HL-60/S4 (cell line): Measurements from ENCODE around the gene LIME1.

Experiments used
- in situ Hi-C: fragments of 300-500 bp; cut with MboI; formaldehyde crosslinking; loops from 2 replicates; pipeline ENCODE4 v1.14.3; 2022; ENCODE audit warnings: low sequenced_read_pairs

Gene LIME1

DNA sequence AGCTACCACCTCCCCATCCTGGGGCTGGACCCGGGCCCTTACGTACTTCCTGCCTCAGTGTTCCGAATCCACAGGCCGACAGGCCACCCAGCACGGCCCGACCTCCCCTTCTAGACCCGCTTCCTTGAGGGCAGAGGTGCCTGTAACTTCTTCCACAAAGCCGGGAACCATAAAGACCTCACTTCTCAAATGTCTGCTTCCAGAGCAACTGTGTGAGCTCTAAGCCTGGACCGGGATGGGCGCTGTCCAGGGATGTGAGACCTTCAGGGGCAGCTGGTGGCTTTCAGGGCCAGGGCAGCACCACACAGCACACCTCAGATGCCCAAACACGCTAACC, 12.4 kb downstream of the LIME1 start:
- in situ Hi-C loops: no loop called here

- in situ Hi-C loops: no loop called here
Measured at GRCh38 chr20:63749597-63750508, 13.4 kb downstream of the LIME1 start.

- in situ Hi-C loops: no loop called here
Measured at GRCh38 chr20:63750807-63751470, 14.5 kb downstream of the LIME1 start.

GRCh38 chr20:63751471-63752271, 15.2 kb downstream of the LIME1 start:
- in situ Hi-C loops: no loop called here

GRCh38 chr20:63752411-63753101, 16.1 kb downstream of the LIME1 start:
- in situ Hi-C loops: no loop called here

DNA sequence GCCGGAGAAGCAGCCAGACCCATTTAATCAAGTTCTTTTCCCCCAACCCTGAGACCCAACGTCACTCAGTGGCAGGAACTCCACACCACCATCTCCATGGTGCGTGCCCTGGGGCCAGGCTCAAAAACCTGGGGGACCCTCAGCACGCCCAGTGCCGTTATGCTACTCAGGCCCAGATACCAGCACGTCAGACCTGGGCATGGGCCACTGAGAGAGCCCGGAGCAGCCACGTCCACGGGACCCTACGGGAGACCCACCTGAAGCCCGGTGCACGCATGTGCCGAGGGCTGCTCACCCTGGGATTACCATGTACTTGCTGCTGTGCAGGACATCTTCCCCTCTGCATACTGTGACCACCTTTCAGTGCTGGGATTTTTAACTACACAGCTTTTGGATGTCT, 16.9 kb downstream of the LIME1 start:
- in situ Hi-C loops: no loop called here

DNA sequence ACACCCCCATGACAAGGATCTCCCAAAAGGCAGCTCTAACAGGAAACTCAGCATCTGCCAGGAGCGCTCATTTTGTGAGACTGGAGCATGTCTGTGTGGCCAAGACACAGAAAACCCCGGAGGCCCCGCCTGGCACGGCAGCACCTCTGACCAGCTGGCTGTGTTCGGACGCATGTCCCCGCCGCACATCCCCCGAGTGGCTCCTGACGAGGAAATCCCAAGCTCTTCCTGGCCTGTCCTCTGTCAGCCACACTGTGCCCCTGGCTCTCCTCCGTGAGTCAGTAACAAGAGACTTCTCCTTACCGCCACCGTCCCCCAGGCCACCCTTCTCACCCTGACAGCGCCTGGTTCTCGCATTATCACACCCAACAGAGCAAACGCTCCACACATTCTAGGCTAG, 17.5 kb downstream of the LIME1 start:
- in situ Hi-C loops: no loop called here

DNA sequence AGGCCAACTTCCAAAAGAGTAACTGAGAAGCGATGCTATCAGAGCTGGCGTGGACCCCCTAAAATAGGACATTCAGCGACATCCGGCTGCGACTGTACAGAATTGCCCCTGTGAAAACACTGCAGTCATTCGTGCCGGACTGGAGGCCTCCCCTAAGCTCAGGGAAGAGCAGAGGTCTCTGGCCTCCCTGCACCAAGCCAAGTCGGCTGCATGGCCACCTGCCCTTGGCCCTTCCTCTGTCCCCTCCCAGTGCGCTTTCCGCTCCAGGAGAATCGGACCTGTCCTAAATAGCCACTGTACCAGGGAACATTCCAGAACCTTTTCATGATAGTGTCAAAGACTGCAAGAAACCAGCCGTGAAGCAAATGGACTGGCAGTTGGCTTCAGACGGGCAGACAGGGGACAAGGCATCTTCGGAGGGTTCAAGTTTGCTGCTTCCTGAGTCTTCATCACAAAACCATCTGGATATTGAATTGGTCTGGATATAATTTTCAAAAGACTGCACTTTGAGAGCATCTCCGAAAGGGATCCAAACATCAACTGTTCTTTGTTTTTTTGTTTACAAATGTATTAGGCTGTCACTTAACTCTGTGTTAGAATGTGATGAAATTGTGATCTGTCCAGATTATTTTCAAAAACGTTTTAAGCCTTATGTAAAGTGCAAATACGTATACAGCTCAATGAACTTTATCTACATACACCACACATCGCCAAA, 19.6 kb downstream of the LIME1 start:
- in situ Hi-C loops: no loop called here

GRCh38 chr20:63756648-63756991, 20.2 kb downstream of the LIME1 start:
- in situ Hi-C loops: no loop called here

DNA sequence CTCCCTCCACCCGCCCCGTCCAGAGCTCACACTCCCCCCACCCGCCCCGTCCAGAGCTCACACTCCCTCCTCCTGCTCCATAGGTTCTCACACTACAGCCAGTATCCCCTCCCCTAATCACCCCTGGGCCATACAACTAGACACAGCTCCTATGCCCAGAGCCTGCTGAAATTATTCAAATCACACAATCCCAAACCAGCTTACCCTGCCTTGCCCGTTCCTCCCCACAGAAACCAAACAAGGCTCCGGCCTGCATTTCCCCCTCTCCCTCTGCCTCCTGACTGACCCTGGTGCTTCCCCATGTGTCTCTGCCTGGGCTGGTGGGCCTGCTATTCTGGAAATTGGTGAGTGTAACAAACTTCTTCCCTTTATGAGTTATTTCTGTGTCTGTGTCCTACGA, 21.7 kb downstream of the LIME1 start:
- in situ Hi-C loops: no loop called here

DNA sequence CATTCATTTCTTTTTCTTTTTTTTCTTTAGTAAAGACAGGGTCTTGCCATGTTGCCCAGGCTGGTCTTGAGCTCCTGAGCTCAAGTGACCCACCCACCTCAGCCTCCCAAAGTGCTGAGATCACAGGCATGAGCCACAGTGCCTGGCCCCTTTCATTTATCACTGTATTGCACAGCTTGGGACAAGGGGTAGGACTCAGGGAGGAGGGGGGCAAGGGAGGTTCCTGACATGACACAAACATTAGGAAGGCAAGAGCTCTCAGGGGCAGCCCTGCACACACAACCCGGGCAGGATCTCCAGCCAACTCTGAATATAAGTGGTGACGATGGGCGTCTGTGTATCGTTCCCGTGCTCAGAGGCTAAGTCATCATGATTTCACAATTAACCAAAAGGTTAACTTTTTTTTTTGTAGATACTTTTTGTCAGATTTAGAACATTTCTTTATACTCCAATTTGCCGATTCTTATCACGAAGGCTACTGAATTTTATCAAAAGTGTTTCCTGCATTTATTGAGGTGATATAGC, 23.0 kb downstream of the LIME1 start:
- in situ Hi-C loops: no loop called here

- in situ Hi-C loops: no loop called here
Measured at GRCh38 chr20:63765082-63765873, 28.8 kb downstream of the LIME1 start.

DNA sequence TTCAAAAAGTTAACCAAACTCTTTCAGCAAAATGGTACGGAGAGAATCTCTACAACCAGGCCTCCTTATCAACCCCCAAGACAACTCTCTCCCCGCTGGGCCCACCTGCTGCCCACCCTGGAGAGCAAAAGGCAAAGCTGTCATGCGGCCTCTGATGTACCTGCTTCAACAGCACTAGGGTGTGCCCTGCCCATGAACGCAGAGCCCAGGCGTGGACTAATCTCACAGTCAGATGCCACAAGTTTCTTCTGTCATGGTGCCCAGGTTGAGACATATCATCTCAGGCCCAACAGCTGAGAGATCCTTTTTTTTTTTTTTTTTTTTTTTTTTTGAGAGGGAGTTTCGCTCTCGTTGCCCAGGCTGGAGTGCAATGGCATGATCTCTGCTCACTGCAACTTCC, 29.4 kb downstream of the LIME1 start:
- in situ Hi-C loops: no loop called here

GRCh38 chr20:63766695-63767426, 30.4 kb downstream of the LIME1 start:
- in situ Hi-C loops: no loop called here

DNA sequence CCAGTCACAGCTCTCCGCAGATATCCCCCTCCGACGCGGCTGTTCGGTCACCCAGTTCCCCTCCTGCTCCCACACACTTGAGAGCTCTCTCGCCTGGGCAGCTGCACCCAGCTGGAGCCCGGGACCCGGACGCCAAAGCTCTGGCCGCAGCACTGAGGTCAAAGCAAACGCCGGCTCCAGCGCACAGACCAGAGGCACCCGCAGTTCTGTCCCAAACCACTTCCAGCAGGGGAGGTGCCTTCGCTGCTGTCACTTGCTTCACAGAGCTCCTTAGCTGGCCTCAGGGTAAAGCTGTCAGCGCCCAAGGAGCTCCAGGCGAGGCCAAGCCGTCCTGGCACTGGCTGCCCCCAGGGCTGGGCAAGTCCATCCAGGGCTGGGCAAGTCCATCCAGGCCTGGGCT, 31.0 kb downstream of the LIME1 start:
- in situ Hi-C loops: no loop called here

- in situ Hi-C loops: no loop called here
Measured at GRCh38 chr20:63767886-63768285, 31.4 kb downstream of the LIME1 start.

- in situ Hi-C loops: no loop called here
Measured at GRCh38 chr20:63768591-63769515, 32.4 kb downstream of the LIME1 start.
